ENCODE data around the gene POLE.

DNA sequence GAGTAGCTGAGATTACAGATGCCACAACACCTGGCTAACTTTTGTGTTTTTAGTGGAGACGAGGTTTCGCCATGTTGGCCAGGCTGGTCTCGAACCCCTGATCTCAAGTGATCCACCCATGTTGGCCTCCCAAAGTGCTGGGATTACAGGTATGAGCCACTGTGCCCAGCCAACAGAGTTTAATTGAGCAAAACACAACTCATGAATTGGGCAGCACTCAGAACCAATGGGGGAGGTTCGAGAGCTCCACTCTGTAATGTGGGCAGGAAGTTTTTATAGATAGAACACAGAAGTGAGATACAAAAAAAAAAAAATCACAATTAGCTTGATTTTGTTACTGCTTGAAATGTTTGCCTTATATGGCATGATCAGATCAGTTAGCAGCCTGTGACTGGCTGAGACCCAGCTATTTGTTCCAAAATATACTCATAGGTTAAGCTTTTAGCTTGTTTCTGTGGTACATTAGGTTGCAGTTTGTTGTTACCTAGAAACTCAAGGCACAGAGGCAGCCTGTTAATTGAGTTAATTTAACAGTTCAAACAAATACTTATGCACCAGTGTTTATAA is 69.9 kb downstream of the POLE start:
- no peak for TF ChIP-seq POLR2A (IDR thresholded peaks at IDR 0.05; ENCODE audit: low read depth, low read length)
- TF ChIP-seq POLR2AphosphoS5 (IDR thresholded peaks at IDR 0.05; ENCODE audit: low read depth, low read length): no peak
- TF ChIP-seq SPI1 (IDR thresholded peaks at IDR 0.05; ENCODE audit: low read depth, low read length): no peak

Data from GM12891 (cell line).